HG02884 (cell line): ENCODE data around the gene ANKIB1.
A peak's percentile ranks its signal among the peaks of the same experiment; 100 is the strongest.
"Not testable (repeated sequence)": the region's sequence is repeated elsewhere in the genome, so short reads cannot be mapped to it uniquely, and the experiment has no call there.

Experiments used
- ATAC-seq: cut with Tn5 transposase; IDR thresholded peaks from one replicate; pipeline ENCODE4 v1.9.1; 2021; ENCODE audit warnings: mild to moderate bottlenecking, moderate library complexity; ENCODE audit not compliant: unreplicated experiment

The ANKIB1 gene

GRCh38 chr7:92245487-92246359 is at the start of gene ANKIB1, which contains the start of gene KRIT1:
TSS of gene ANKIB1 (plus strand) at chr7:92245974. CDS start at chr7:92294979, 49,005 bp downstream.
TSS of gene KRIT1 (minus strand) at chr7:92245914. CDS start at chr7:92242135, 3,779 bp downstream.
- ATAC-seq, result peak; percentile 66

GRCh38 chr7:92200791-92201190 is 45.0 kb upstream of the ANKIB1 start:
- no peak for ATAC-seq

- no peak for ATAC-seq
Measured at GRCh38 chr7:92205987-92206386, 39.8 kb upstream of the ANKIB1 start.

GRCh38 chr7:92206672-92207071 is 39.1 kb upstream of the ANKIB1 start:
- no peak for ATAC-seq

GRCh38 chr7:92221766-92222165 is 24.0 kb upstream of the ANKIB1 start:
- no peak for ATAC-seq

- ATAC-seq, result no peak
Measured at GRCh38 chr7:92226981-92227380, 18.8 kb upstream of the ANKIB1 start.

- no peak for ATAC-seq
Measured at GRCh38 chr7:92228100-92228499, 17.7 kb upstream of the ANKIB1 start.

- no peak for ATAC-seq
Measured at GRCh38 chr7:92228742-92229141, 17.0 kb upstream of the ANKIB1 start.

- no peak for ATAC-seq
Measured at GRCh38 chr7:92230547-92230946, 15.2 kb upstream of the ANKIB1 start.

- no peak for ATAC-seq
Measured at GRCh38 chr7:92242972-92243371, 2.8 kb upstream of the ANKIB1 start.

- peak; percentile 4 for ATAC-seq
Measured at GRCh38 chr7:92244808-92245486, 827 bp upstream of the ANKIB1 start.

- peak; percentile 24 for ATAC-seq
Measured at GRCh38 chr7:92246360-92247101, 757 bp downstream of the ANKIB1 start.

GRCh38 chr7:92250603-92251002 is 4.8 kb downstream of the ANKIB1 start:
- ATAC-seq, result no peak

- no peak for ATAC-seq
Measured at GRCh38 chr7:92251181-92251580, 5.4 kb downstream of the ANKIB1 start.

GRCh38 chr7:92253251-92253650 is 7.5 kb downstream of the ANKIB1 start:
- ATAC-seq, result no peak

GRCh38 chr7:92254800-92255199 is 9.0 kb downstream of the ANKIB1 start:
- not testable (repeated sequence) for ATAC-seq

- no peak for ATAC-seq
Measured at GRCh38 chr7:92255308-92255707, 9.5 kb downstream of the ANKIB1 start.

GRCh38 chr7:92259062-92259461 is 13.3 kb downstream of the ANKIB1 start:
- no peak for ATAC-seq

GRCh38 chr7:92259610-92260247 is 14.0 kb downstream of the ANKIB1 start:
- no peak for ATAC-seq

- no peak for ATAC-seq
Measured at GRCh38 chr7:92260248-92260781, 14.5 kb downstream of the ANKIB1 start.
